Coronary artery (tissue), 2 donors: ENCODE measurements around the gene XPR1.

Experiments
- DNase-seq: peaks from one replicate; pipeline ENCODE4 v3.0.0-alpha.2; 2017; ENCODE audit warnings: low spot score
- H3K27ac ChIP-seq, 2 donors: fragments of 200-600 bp; sonication (generic); one replicate each; pipeline ENCODE4 v1.5.1; 2016 to 2019
- H3K4me3 ChIP-seq: fragments of 200-600 bp; sonication (generic); 2 replicates; pipeline ENCODE4 v1.5.1; 2016; ENCODE audit warnings: mild to moderate bottlenecking, moderate library complexity
- TF ChIP-seq, protein P1 (sequence below): fragments of 200-600 bp; sonication (generic); IDR thresholded peaks from one replicate; pipeline ENCODE4 v1.5.1; 2019; ENCODE audit warnings: antibody characterized with exemption

Gene XPR1

DNA sequence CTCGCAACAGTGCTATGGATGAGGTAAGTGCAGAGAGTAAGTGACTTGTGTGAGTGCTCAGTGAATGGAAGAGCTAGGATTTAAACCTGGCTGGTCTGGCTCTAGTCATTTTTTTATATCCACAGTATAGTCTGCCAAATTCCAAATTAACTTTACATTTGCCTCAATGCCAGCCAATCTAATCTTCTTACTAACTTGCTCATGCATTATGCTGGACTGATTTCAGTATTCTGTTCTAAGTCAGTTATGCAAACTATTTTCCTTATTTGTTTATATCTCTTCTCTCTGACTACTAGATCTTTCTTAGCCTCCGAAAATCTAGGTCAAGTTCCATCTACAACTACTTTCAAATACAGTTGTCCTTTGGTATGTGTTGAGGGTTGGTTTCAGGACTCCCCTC lies 133.3 kb downstream of the XPR1 start:
- no peak overlapping the region for H3K4me3 ChIP-seq
- DNase-seq, result no peak
- H3K27ac ChIP-seq, result no peak overlapping the region
- TF ChIP-seq, protein P1, sequence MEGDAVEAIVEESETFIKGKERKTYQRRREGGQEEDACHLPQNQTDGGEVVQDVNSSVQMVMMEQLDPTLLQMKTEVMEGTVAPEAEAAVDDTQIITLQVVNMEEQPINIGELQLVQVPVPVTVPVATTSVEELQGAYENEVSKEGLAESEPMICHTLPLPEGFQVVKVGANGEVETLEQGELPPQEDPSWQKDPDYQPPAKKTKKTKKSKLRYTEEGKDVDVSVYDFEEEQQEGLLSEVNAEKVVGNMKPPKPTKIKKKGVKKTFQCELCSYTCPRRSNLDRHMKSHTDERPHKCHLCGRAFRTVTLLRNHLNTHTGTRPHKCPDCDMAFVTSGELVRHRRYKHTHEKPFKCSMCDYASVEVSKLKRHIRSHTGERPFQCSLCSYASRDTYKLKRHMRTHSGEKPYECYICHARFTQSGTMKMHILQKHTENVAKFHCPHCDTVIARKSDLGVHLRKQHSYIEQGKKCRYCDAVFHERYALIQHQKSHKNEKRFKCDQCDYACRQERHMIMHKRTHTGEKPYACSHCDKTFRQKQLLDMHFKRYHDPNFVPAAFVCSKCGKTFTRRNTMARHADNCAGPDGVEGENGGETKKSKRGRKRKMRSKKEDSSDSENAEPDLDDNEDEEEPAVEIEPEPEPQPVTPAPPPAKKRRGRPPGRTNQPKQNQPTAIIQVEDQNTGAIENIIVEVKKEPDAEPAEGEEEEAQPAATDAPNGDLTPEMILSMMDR, result no peak

DNA sequence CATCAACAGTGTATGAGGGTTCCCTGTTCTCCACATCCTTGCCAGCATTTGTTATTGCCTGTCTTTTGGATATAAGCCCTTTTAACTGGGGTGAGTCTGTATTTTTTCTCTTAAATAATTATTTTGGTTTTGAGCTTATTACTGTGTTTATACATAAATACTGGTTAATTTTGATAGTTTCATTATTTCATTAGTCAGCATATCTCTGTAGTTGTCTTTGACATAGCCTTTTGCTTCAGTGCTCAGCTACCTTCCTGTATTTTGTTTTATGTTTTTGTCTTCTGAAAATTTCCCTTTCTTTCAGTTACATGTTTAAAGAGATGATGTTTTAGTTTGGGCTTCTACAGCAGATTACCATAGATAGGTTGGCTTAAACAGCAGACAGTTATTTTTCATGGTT lies 138.1 kb downstream of the XPR1 start:
- TF ChIP-seq, protein P1, result no peak

DNA sequence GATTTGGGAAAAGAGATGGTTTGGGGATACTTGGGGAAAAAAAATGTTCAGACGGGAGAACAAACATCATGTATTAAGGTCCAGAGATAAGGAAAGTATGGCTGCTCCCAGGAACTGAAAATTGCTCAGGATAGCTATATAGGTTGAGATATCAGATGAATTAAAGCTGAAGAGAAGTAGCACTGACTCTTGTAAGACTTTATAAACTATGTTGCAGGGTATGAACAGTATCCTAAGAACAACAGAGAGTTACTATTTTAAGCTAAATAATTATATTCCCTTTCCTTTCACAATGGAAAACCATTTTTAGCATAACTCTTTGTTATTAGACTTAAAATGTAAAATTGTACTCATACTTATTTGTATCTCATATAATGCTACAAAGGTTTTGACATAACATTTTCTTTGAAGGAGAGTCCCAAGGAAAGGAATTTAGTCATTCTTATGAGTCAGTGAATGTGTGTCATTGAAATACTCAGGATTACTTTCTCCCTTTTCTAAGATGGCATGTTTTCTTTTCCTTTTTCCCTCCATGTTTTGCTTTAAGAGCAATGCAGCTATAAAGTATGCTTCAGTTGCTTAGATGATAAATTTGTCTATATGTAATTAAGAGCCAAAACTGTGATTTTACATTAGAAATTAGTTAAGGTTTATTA lies 141.5 kb downstream of the XPR1 start:
- Histone ChIP-seq H3K4me3 (no peak overlapping the region), H3K27ac (no peak overlapping the region)
- no peak for DNase-seq
- TF ChIP-seq, protein P1, result no peak

More for the DNA sequence above, 138.1 kb downstream of the XPR1 start:
- no peak for DNase-seq
- Histone ChIP-seq H3K4me3 (no peak overlapping the region), H3K27ac (no peak overlapping the region)

DNA sequence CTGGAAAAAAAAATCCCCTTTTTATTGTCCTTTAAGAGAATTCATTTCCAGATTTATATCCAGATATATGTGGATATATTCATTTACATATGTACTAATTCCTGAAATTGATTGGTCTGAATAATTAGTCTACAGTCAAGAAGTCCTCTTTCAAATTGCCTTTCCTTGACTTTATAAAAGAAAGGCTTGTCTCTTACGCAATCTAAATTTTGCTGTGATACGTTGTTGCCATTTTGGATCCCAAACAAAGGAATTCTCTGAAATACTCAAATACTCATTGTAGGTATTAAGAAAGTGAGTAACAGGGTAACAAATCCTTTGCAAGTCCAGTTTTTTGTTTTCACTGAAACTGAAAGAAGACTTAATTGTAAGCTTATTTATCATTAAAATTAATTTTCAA lies 144.0 kb downstream of the XPR1 start:
- Histone ChIP-seq H3K4me3 (no peak overlapping the region), H3K27ac (no peak overlapping the region)
- DNase-seq, result no peak
- TF ChIP-seq, protein P1, result no peak

DNA sequence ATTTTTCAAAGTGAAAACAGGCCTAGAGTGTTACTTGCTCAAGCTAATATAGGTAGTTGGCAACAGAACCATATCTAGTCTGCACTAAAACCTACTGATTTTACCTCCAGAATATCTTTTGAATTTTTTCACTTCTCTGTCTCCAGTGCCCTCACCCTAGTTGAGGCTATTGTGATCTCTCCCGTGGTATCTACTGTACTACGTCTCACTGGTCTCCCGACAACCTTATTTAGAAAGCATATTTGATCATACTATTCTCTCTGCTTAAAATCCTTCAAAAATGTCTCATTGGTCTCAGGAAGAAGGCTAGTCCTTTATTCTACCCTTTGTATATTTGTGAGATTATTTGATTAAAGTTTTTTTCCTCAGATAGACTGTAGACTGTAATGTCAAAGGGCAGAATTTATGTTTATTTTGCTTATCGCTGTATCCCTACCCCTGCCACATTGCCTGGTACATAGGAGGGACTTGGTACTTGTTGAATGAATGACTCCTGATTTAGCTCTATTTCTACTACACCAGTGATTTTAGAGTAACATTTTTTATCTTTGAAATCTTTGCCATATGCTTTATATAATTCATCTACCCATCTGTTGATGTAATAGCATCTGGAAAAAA lies 145.4 kb downstream of the XPR1 start:
- Histone ChIP-seq H3K4me3 (no peak overlapping the region), H3K27ac (no peak overlapping the region)
- no peak for DNase-seq
- TF ChIP-seq, protein P1, result no peak

DNA sequence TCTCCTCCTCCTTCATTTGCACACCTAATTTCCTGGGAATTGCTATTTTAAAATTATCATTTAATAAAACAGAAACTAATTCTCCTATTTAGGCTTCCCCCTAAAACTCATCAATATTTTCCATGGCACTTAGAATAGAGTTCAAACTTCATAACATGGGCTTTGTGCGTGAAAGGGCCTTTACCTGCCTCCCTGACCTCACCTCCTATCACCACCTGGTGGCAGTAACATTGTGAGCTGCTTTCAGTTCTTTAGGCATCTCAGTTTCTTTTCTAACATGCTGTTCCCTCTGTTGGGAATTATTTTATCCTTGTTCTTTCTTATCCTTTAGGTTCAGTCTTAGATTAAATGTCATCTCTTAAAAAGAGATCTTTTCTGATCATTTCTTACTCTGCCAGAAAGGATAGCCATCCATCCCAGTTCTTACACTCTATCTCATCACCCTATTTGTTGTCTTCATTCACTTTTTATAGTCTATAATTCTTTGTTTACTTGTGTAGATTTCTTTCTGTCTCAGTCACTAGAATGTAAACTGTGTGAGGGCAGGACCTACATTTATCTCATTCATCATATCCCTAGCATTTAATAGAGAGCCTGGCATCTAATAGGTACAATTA lies 147.1 kb downstream of the XPR1 start:
- DNase-seq, result no peak
- Histone ChIP-seq H3K27ac (no peak overlapping the region), H3K4me3 (no peak overlapping the region)
- TF ChIP-seq, protein P1, result no peak

DNA sequence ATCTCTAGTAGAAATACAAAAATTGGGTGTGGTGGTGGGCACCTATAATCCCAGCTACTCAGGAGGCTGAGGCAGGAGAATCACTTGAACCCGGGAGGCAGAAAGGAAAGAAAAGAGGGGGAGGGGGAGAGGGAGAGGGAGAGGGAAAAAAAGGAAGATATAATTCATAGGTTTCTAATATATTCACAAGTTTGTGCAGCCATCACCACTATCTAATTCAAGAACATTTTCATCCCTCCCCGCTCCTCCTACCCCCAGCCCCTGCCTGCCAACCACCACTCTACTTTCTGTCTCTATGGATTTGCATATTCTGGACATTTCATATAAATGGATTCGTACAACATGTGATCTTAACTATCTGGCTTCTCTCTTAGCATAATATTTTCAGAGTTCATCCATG lies 147.8 kb downstream of the XPR1 start:
- no peak for DNase-seq
- Histone ChIP-seq H3K4me3 (no peak overlapping the region), H3K27ac (no peak overlapping the region)
- TF ChIP-seq, protein P1, result no peak
